ENCODE results near the gene SMTNL1.

Gene SMTNL1

DNA sequence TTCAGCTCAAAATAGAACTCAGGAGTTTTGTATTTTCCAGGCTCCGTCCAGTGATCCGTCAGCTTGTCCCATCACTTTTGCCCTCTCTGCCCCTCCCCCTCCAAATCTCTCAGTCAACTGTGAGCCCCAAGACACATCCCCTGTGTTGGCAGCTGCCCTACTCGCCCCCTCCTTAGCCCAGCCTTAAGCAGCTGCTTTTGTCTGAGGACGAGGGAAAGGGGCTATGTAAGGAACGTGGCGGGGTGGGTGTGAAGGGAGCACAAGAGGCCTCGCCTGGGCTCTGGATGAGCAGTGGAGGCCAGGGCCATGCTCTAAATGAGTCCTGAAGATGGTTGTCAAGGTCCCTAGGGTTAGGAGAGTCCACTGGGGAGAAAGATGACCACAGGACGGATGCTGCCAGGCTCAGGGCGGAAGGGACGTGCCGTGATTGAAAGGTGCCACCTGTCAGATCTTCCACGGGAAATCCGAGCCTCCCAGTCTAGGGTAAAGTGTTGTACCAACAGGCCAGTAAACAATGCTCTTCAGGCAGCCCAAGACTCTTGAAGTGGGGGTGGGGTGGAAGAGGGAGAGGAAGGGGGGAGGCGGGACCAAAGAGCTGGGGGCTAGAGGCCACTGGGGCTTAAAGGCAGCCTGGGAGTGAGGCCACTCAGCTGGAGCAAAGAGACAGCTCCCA lies at the start of gene SMTNL1:
Gene SMTNL1 (plus strand): TSS at position 649 of the 673 bp plus-strand sequence. CDS start 5,048 bp downstream, outside the sequence.
- DNase-seq: no peak

GRCh38 chr11:57487920-57488659 lies 49.3 kb upstream of the SMTNL1 start:
- DNase-seq: no peak

- DNase-seq: no peak
Measured at GRCh38 chr11:57490456-57491248, 46.7 kb upstream of the SMTNL1 start.

DNA sequence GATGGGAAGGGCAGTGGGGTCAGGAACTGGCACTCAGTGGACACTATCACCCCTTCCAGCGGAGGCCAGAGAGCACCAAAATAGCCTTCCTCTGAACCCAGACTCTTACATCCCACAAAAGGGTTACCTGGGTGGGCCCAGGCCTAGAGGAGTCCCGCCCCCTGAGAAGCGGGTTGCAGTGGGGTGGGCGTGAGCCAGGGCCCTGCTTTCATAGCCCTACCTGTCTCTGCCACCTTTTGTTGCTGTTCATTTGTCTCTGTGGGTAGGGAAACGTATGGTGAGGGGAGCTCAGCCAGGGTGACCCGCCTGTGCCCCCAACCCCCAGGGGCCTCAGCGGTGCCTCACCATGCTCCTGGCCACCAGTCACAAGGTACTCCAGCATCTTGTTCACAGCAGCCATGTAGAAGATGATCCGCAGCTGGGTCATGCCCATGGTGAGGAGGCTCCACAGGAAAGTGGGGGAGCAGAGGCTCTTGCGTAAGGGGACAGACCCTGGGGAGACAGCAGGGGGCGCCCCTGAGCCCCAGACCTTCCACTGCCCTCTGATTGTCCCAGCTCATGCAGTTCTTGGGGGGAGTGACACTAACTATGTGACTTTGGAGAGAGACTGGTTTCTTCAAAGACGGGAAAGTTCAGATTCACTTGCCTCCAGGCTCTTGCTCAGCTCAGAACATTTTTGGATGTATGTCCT lies 45.9 kb upstream of the SMTNL1 start:
- no peak for DNase-seq

DNA sequence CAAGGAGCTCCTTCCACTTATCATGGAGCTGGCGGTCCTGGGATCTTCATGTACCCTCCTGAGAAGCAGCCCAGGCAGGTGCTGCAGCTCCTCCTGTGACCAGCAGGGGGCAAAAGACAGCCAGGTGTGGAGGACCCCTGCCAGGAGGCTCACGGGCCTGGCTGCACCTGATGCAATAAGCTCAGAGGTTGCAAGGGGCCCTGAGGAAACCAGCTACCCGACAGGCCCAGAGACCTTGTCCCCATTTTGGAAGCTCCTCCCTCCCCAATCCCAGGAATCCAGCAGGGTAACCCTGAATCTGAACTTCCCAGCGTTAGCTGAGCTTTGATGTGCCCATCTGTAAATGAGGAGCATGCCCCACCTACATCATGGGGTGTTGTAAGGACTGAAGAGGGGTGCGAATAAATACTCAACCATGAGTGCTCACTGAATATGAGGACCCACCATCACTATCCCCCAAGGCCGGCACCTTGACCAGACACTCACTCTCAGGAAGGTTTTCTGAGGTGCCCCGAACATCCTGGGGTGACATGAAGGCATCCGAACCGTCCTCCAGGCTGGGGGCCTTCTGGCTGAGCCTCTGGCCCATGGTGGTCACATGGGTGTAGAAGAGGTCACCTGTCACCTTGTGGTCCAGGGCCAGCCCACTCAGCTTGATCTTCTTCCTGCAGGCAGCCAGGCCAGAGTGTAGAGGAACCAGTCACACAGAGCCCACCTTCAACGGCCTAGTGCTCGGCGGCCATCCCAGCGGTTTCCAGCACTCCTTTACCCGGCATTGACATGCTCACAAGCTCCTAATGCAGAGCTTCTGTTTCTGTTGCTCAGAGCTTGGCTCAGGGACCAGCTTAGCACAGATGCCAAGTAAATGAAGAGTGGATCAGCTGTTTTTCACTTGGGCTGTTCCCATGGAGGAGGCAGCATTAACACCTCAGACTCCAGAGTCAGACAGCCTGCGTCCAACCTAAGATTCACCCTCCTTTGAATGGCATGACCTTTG lies 43.6 kb upstream of the SMTNL1 start:
- DNase-seq: peak; percentile 61

DNA sequence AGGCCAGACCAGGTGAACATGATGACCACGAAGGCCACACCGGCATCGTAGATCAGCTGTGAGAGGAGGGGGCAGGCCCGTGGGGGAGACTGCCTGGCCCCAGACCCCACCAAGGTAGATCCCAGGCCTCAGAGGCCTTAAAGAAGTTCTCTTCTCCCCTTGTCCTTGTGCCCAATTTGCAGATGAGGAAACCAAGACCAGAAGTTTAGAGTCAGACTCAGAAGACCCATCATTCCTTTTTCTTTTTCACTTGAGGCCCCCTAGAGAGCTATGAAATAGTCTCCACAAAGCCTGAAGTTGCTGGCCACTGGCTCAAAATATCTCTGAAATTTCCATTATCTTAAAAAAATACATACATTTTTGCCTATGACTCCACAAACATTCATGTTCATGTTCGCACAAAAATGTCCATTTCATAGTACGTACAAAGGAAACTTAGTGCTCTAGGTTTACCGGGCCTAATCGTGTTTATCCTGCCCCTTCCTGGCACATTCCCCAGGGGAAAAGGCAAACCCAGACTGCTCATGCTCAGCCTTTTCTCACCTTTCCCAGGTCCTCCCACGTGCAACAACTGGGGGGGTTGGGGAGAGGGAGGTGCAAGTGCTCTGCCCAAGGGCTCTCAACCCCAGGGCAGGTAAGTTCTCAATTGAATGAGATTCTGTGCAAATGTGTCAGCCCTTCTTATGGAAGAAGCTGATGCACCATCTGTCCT lies 41.1 kb upstream of the SMTNL1 start:
- no peak for DNase-seq

DNA sequence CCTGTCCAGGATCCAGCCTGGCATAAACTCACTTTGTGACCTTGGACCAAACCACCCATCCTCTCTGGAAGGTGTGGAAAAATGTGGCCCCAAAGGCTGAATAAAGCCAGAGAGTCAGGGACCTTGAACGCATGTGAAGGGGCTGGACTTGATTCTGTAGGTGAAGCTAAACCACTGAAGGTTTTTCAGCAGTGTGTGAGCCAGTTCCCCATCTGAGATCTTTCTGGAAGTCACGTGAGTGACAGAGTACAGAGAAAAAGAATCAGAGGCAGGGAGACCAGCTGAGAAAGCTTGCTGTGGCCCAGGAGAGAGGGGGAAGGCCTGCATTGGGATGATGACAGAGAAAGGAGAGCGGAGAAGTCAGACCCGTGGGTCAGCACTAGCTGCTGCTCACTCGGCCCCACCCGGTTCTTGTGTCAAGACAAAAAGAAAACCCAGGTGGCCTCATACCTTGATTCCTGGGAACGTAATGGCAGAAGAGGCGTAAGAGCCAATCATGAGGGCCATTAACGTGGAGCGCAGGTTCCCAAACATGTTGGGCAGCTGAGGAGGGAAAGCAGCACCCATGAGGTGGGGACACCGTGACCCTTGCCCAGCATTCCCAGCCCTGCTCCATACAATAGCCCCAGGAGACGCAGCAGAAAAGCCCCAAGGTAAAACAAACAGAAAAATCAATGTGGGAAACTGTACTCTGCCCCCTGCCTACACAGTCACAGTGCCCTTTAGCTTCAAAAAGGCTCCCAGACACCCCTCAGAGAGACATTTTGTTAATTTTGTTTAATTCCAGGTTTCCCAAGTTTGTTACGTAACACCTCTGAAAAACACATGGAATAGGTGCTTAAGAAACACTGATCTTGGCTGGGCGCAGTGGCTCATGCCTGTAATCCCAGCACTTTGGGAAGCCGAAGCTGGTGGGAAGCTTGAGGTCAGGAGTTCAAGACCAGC lies 39.8 kb upstream of the SMTNL1 start:
- no peak for DNase-seq

- DNase-seq: no peak
Measured at GRCh38 chr11:57498540-57498939, 38.9 kb upstream of the SMTNL1 start.

DNA sequence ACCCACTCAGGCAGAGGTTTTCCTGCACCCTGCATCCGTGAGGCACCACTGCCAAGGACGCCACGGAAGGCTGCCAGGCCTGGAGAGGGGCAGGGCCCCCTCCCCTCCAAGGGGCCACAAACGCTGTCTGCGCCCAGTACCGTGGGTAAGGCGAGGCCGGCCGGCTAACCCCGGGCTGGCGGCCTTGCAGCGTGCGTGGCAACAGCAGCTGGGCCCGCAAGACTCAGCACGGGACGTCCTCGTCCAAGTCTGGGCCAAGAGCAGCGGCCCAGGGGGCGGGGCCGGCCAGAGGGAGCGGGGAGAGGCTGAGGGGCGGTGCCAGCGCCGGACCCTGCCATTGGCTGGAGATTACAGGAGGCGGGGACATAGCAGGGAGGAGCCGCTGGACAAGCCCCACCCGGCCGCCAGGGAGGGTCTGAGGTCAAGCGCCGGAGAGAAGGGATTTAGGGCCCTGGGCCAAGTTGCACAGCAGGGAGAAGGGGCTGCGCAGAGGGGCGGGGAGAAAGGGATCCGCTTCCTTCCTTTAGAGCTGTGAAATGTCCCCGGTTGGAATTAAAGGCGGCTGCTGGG lies 37.9 kb upstream of the SMTNL1 start:
- DNase-seq: no peak

DNA sequence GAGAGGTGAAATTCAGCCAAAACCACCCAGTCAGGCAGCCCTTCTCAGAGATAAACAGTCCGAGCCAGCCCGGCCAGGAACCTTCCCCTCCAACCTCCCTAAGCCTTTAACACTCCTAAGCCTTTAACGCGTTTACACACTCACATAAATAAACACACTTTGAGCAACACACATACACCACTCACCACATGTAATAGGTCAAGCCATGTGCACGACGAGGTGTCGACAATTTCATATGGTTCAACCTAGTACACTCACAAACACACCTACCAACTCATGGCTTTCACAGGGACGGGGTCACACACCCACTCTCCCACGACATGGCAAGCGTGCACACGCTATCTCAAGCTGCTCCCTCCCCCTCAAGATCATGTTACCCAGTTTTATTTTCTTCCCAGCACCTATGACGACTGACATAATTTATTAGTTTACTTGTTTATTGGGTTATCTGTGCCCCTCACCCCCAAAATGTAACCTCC lies 37.4 kb upstream of the SMTNL1 start:
- no peak for DNase-seq

- no peak for DNase-seq
Measured at GRCh38 chr11:57500515-57500914, 36.9 kb upstream of the SMTNL1 start.

GRCh38 chr11:57500926-57501325 lies 36.5 kb upstream of the SMTNL1 start:
- DNase-seq: no peak

DNA sequence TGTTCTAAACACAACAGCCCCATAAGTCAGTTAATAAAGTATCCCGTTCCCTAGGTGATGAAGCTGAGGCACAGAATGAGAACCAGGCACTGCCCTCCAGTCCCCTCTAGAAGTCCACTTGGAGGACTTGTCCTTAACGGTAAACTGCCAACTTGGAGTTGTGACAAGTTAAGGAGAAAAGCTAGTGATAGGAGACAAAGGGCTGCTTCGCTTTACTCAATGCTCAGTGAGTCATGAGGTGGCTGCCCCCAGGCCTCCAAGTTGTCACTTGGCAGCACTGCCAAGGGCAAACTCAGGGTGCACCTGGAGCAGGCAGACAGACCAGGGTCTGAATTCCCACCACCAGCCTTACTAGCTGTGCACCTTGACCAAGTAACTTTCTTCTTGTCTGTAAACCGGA lies 35.4 kb upstream of the SMTNL1 start:
- no peak for DNase-seq

DNA sequence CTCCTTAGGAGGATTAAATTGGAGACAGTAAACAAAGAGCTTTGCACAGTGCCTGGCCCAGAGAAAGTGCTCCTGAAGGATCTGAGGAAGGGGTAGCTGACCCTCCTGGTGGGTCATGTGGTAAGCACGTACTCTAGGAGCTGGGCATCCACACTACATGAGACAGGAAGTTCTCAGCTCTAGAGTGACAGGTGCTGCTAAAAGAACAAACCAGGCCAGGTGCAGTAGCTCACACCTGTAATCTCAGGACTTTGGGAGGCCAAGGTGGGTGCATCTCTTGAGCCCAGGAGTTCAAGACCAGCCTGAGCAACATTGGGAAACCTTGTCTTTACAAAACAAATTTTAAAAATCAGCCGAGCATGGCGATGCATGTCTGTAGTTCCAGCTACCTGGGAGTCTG lies 35.0 kb upstream of the SMTNL1 start:
- DNase-seq: no peak

- DNase-seq: no peak
Measured at GRCh38 chr11:57502870-57503269, 34.5 kb upstream of the SMTNL1 start.

GRCh38 chr11:57504511-57504910 lies 32.9 kb upstream of the SMTNL1 start:
- no peak for DNase-seq

DNA sequence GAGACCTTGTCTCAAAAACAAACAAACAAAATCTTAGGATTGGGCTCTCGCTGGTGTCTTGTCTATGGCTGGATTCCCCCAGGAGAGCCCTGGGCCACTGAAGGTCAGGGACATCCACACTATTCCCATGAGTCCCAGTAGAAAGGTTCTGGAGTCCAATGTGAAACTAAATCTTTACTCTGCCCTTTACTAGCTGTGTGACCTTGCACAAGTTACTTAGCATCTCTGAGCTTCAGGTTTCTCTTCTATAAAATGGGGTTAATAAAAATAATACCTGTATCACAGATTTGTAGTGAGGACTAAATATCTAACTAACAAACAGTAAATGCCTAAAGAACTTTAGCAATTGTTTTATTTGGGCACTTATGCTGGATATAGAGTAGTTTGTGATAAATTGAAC lies 30.9 kb upstream of the SMTNL1 start:
- no peak for DNase-seq

DNA sequence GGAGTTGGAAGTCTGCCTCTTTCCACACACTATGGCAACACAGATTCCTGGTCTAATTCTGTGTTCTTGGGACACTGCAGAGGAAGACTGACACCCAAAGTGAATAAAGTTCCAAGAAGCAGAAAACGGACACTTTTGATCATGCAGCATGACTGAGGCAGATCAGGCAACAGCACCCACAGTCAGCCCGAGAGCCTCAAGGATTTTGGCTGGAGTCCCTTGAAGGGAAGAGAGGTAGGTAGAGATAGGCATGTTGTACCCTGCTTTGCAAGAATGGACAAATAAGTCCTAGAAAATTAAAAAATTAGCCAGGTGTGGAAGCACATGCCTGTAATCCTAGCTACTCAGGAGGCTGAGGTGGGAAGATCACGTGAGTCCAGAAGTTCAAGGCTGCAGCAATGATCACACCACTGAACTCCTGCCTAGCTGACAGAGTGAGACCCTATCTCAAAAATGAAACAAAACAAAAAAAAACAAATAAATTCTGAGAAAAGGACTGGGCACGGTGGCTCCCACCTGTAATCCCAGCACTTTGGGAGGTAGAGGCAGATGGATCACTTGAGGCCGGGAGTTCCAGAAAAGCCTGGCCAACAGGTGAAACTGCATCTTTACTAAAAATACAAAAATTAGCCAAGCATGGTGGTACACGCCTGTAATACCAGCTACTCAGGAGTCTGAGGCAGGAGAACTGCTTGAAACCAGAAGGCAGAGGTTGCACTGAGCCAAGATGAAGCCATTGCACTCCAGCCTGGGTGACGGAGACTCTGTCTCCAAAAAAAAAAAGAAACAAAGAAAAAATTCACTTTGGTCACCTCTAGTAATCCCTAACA lies 28.8 kb upstream of the SMTNL1 start:
- DNase-seq: no peak
